K562 (cell line): Measurements from ENCODE around the gene TMTC4. TPM values are rescaled to one million over a fixed set of nuclear protein-coding genes. Genes with fewer than 3 reads are reported as not detected.

Experiments used
- ATAC-seq: fragments of 200-7000 bp; cut with Tn5 transposase; 3 replicates; pipeline ENCODE4 v1.9.1; 2020; ENCODE audit warnings: moderate library complexity
- BruUV-seq: library from RNA; stranded (reverse); fragments of 400-500 nt; replicated peaks from 2 replicates; lab custom pipeline; 2021; lab: Mats Ljungman, UMichigan
- CTCF ChIA-PET: fragments of 300-600 bp; formaldehyde crosslinking; extraction: SDS; loops from one replicate; lab custom pipeline; 2021; ENCODE audit warnings: low intra/inter-chr PET ratio; lab: Yijun Ruan, JAX
- POLR2A ChIA-PET: fragments of 300-600, 350-650 bp; sonication (Branson Sonifier 250); formaldehyde crosslinking; extraction: SDS; loops from one replicate; lab custom pipeline; 2021; ENCODE audit warnings: antibody characterized with exemption, inconsistent platforms; lab: Yijun Ruan, JAX
- DNase-seq, 4 experiments: peaks; one replicate each; pipeline versions ENCODE4 v3.0.0 to v3.0.0-alpha.2; 2011 to 2018; ENCODE audit warnings: low spot score in 3 of 4, mixed read lengths in 3 of 4; ENCODE audit errors: extremely low read depth in 1 of 4
- FAIRE-seq: peaks from 2 replicates; lab custom pipeline; 2011; peaks lifted over from hg19 to GRCh38; lab: Jason Lieb, UNC
- H2AFZ ChIP-seq: 2 replicates; pipeline ENCODE4 v1.6.0; 2011; ENCODE audit warnings: low read depth, low read length, control low read depth, inconsistent platforms
- H3K27ac ChIP-seq: fragments of 200-600 bp; 3 replicates; pipeline ENCODE4 v1.8.0; 2011; ENCODE audit warnings: low read depth, mild to moderate bottlenecking, control low read depth, inconsistent platforms, low read length, moderate library complexity, mixed read lengths; ENCODE audit errors: extremely low read depth
- H3K27me3 ChIP-seq, 2 experiments: fragments of 300-600 bp in 1 of 2; 2 replicates in 1 of 2; 3 replicates in 1 of 2; pipeline versions ENCODE4 v1.6.0 to v1.8.0; 2011; ENCODE audit warnings: inconsistent platforms in 2 of 2, low read length in 2 of 2, mild to moderate bottlenecking in 1 of 2, mixed read lengths in 1 of 2, moderate library complexity in 1 of 2; ENCODE audit not compliant: control insufficient read depth in 2 of 2, insufficient read depth in 2 of 2
- H3K36me3 ChIP-seq: fragments of 300-600 bp; 3 replicates; pipeline ENCODE4 v1.8.0; 2011; ENCODE audit warnings: mild to moderate bottlenecking, low read length, inconsistent platforms; ENCODE audit not compliant: control insufficient read depth, insufficient read depth
- H3K4me1 ChIP-seq, 2 experiments: fragments of 200-600 bp in 1 of 2; replicated peaks in 1 of 2; 2 replicates in 1 of 2; 3 replicates in 1 of 2; pipeline versions ENCODE4 v1.5.1 to v1.8.0; 2011; ENCODE audit warnings: inconsistent platforms in 2 of 2, low read length in 2 of 2, mild to moderate bottlenecking in 1 of 2, mixed read lengths in 1 of 2, moderate library complexity in 1 of 2; ENCODE audit not compliant: control insufficient read depth in 2 of 2, insufficient read depth in 2 of 2
- H3K4me2 ChIP-seq: 2 replicates; pipeline ENCODE4 v1.6.1; 2011; ENCODE audit warnings: low read length, control low read depth, inconsistent platforms, mixed read lengths; ENCODE audit not compliant: insufficient read depth
- H3K4me3 ChIP-seq: fragments of 200-600 bp; sonication (generic), shearing (Covaris generic); 2 replicates; pipeline ENCODE4 v1.5.1; 2016; ENCODE audit warnings: control low read depth, inconsistent platforms
- H3K79me2 ChIP-seq: fragments of 200-600 bp; 3 replicates; pipeline ENCODE4 v1.8.0; 2011; ENCODE audit warnings: low read length, inconsistent platforms; ENCODE audit not compliant: control insufficient read depth, insufficient read depth
- H3K9ac ChIP-seq, 2 experiments: 2 replicates each; pipeline versions ENCODE4 v1.6.0 to v1.6.1; 2011; ENCODE audit warnings: low read depth in 2 of 2, low read length in 2 of 2, control low read depth in 1 of 2, inconsistent platforms in 1 of 2, mild to moderate bottlenecking in 1 of 2, mixed read lengths in 1 of 2; ENCODE audit not compliant: insufficient read depth in 1 of 2
- H3K9me1 ChIP-seq: one replicate; pipeline ENCODE4 v1.6.0; 2011; ENCODE audit warnings: inconsistent platforms, mild to moderate bottlenecking, low read length, moderate library complexity; ENCODE audit not compliant: control insufficient read depth, insufficient read depth
- H3K9me3 ChIP-seq: replicated peaks from 2 replicates; pipeline ENCODE4 v1.5.1; 2011; ENCODE audit warnings: low read depth, low read length, inconsistent platforms; ENCODE audit not compliant: control insufficient read depth, insufficient read depth
- H4K20me1 ChIP-seq: replicated peaks from 2 replicates; pipeline ENCODE4 v1.6.1; 2011; ENCODE audit warnings: low read length, inconsistent platforms, mixed read lengths; ENCODE audit not compliant: control insufficient read depth, insufficient read depth
- BMI1 ChIP-seq: fragments of 150-350 bp; IDR thresholded peaks from 2 replicates; pipeline ENCODE4 v1.6.1; 2014; ENCODE audit warnings: low read length
- C11orf30 ChIP-seq: fragments of 450-650 bp; IDR thresholded peaks from 2 replicates; pipeline ENCODE4 v1.6.1; 2016; ENCODE audit warnings: low read depth, mild to moderate bottlenecking
- CHD2 ChIP-seq: IDR thresholded peaks from 2 replicates; pipeline ENCODE4 v1.6.1; 2011; ENCODE audit warnings: low read depth, low read length
- CREB1 ChIP-seq, 2 experiments: sonication (generic) in 1 of 2; formaldehyde crosslinking in 1 of 2; IDR thresholded peaks; 2 replicates each; pipeline versions ENCODE4 v1.6.1 to v1.8.0; 2012 to 2022; ENCODE audit warnings: inconsistent platforms in 1 of 2, mild to moderate bottlenecking in 1 of 2, missing genetic modification reagents in 1 of 2, moderate library complexity in 1 of 2
- E2F3 ChIP-seq: fragments of 250-450 bp; sonication (Bioruptor Pico); IDR thresholded peaks from 2 replicates; pipeline ENCODE4 v1.4.0; 2020; ENCODE audit warnings: mild to moderate bottlenecking
- HDAC8 ChIP-seq: fragments of 450-650 bp; IDR thresholded peaks from 2 replicates; pipeline ENCODE4 v1.6.1; 2016; ENCODE audit warnings: mild to moderate bottlenecking, missing genetic modification characterization, moderate library complexity, missing compliant biosample characterization
- MAFG ChIP-seq: fragments of 450-650 bp; conservative IDR thresholded peaks from 2 replicates; pipeline ENCODE4 v1.6.1; 2016; ENCODE audit warnings: missing genetic modification characterization, missing compliant biosample characterization
- PHB2 ChIP-seq: fragments of 450-650 bp; IDR thresholded peaks from 2 replicates; pipeline ENCODE4 v1.6.1; 2017; ENCODE audit warnings: low read depth
- RBM15 ChIP-seq: fragments of 200-400 bp; formaldehyde crosslinking; IDR thresholded peaks from 2 replicates; pipeline ENCODE4 v1.6.1; 2018; ENCODE audit warnings: mild to moderate bottlenecking, low read length, moderate library complexity; ENCODE audit not compliant: insufficient read depth
- U2AF2 ChIP-seq: fragments of 200-400 bp; formaldehyde crosslinking; optimal IDR thresholded peaks from 2 replicates; pipeline ENCODE3; 2017; ENCODE audit warnings: low read depth, mild to moderate bottlenecking, low read length
- WHSC1 ChIP-seq: IDR thresholded peaks from one replicate; pipeline ENCODE4 v1.6.1; 2012; ENCODE audit warnings: low read length, control low read depth, inconsistent platforms
- ZNF143 ChIP-seq: sonication (generic); formaldehyde crosslinking; IDR thresholded peaks from 2 replicates; pipeline ENCODE4 v1.9.0; 2022; ENCODE audit warnings: mild to moderate bottlenecking, missing genetic modification reagents
- ZNF277 ChIP-seq: fragments of 250-450 bp; sonication (Bioruptor Pico); IDR thresholded peaks from 2 replicates; pipeline ENCODE4 v1.8.0; 2022; ENCODE audit warnings: inconsistent platforms, mild to moderate bottlenecking, moderate library complexity, borderline replicate concordance
- ZNF551 ChIP-seq: fragments of 250-450 bp; sonication (Bioruptor Pico); IDR thresholded peaks from 2 replicates; pipeline ENCODE4 v1.5.0; 2021; ENCODE audit warnings: mild to moderate bottlenecking, moderate library complexity
- ZNF77 ChIP-seq: fragments of 250-450 bp; sonication (Bioruptor Pico); IDR thresholded peaks from 2 replicates; pipeline ENCODE4 v1.5.0; 2020
- WGBS: fragments of 100-300 bp; shearing (Covaris generic); methylation state at CpG from one replicate; pipeline ENCODE4 v1.1.6; 2016; ENCODE audit warnings: low coverage, mixed read lengths; ENCODE audit not compliant: insufficient coverage; ENCODE audit errors: missing lambda C conversion rate; 5-methylcytosine and 5-hydroxymethylcytosine counted together
- in situ Hi-C: fragments of 300-500 bp; cut with MboI; formaldehyde crosslinking; loops from 4 replicates; pipeline ENCODE4 v1.15.0; 2018; ENCODE audit warnings: inconsistent platforms, mixed read lengths
- intact Hi-C: fragments of 100-400 bp; cut with micrococcal nuclease; formaldehyde crosslinking; loops from 2 replicates; pipeline ENCODE4 v1.14.2; 2022
- polyA plus RNA-seq, 8 experiments: library from polyadenylated mRNA; depleted of rRNA in 4 of 8; stranded (reverse) in 5 of 8; unstranded in 3 of 8; fragments of >200 nt; fragmentation: Nextera tagmentation in 2 of 8; fragmentation: Illumina TruSeq in 1 of 8; extraction: Ambion mirVana in 2 of 8; extraction: Trizol in 1 of 8; gene quantifications; 2 replicates each; pipeline versions ENCODE4 v1.2.1 to v1.2.3, GENCODE V29; 2011 to 2014; ENCODE audit warnings: inconsistent platforms in 1 of 8, missing spikeins in 1 of 8
- total RNA-seq, 7 experiments: library from RNA; depleted of rRNA in 6 of 7; stranded (reverse); fragments of >200 nt in 6 of 7; fragmentation: Illumina TruSeq in 2 of 7; extraction: Trizol in 2 of 7; gene quantifications; 2 replicates each; pipeline versions ENCODE4 v1.2.1 to v1.2.3, GENCODE V29; 2011 to 2021; ENCODE audit warnings: low replicate concordance in 1 of 7
- TF ChIP-seq, protein P1 (sequence below): fragments of 450-650 bp; IDR thresholded peaks from 2 replicates; pipeline ENCODE4 v1.6.1; 2016; ENCODE audit warnings: borderline replicate concordance

Gene TMTC4
- total and polyA plus RNA-seq, 9 of the 15 experiments (the other 6 are each of a cell fraction or from before 2014, with no cell fraction given): 3.5 to 16.7 (median 11.8) TPM

GRCh38 chr13:100560498-100561157 is 114.0 kb downstream of the TMTC4 start:
- Histone ChIP-seq H3K4me3 (no peak overlapping the region), H2AFZ (no peak overlapping the region), H3K4me1 (no peaks in the 10 kb centered on the region), H3K79me2 (no peaks in the 10 kb centered on the region), H3K9ac (no peak overlapping the region), H3K9me3 (no peaks in the 10 kb centered on the region), H4K20me1 (no peaks in the 10 kb centered on the region), H3K27me3 (peaks cover 3 to 29% of the 10 kb centered on the region in 2 experiments; a peak in 3 of 5 replicates), H3K4me2 (no peak overlapping the region), H3K27ac (no peak overlapping the region), H3K9me1 (no peaks in the 10 kb centered on the region), H3K36me3 (no peaks in the 10 kb centered on the region)
- ATAC-seq (peak; percentile 42; the same call in 2 of the 3 replicates), DNase-seq (no peak), FAIRE-seq (no peak)
- no TSS peak for BruUV-seq
- 3% methylated on average over 12 of the region's 15 CpGs for WGBS
- ChIA-PET POLR2A (interaction anchor here (0.6 kb wide), 1 partner anchor 578 kb away, joined by 3 read pairs; no protein-coding TSS in a partner anchor), CTCF (no interaction called here)
- in situ Hi-C loops: loop anchor here (25.0 kb wide), 1 partner anchor 552 kb away; no protein-coding TSS in a partner anchor
- intact Hi-C loops: no loop called here
- TF ChIP-seq, protein P1, sequence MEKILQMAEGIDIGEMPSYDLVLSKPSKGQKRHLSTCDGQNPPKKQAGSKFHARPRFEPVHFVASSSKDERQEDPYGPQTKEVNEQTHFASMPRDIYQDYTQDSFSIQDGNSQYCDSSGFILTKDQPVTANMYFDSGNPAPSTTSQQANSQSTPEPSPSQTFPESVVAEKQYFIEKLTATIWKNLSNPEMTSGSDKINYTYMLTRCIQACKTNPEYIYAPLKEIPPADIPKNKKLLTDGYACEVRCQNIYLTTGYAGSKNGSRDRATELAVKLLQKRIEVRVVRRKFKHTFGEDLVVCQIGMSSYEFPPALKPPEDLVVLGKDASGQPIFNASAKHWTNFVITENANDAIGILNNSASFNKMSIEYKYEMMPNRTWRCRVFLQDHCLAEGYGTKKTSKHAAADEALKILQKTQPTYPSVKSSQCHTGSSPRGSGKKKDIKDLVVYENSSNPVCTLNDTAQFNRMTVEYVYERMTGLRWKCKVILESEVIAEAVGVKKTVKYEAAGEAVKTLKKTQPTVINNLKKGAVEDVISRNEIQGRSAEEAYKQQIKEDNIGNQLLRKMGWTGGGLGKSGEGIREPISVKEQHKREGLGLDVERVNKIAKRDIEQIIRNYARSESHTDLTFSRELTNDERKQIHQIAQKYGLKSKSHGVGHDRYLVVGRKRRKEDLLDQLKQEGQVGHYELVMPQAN: no peak
- TF ChIP-seq HDAC8 (tag): no peak
- no peak for TF ChIP-seq ZNF277 (CRISPR knock-in tag)
- TF ChIP-seq RBM15: no peak
- TF ChIP-seq ZNF77 (CRISPR knock-in tag): no peak
- TF ChIP-seq MAFG: no peak
- TF ChIP-seq PHB2: no peak
- no peak for TF ChIP-seq ZNF551 (CRISPR knock-in tag)
- TF ChIP-seq C11orf30: no peak
- TF ChIP-seq ZNF143: no peak
- no peak for TF ChIP-seq WHSC1
- no peak for TF ChIP-seq CHD2
- TF ChIP-seq CREB1 (IDR thresholded peaks at IDR 0.05): no peak
- TF ChIP-seq CREB1 (CRISPR knock-in tag; IDR thresholded peaks at IDR 0.05): no peak
- TF ChIP-seq E2F3 (CRISPR knock-in tag): no peak
- TF ChIP-seq U2AF2: no peak
- no peak for TF ChIP-seq BMI1
